GM23338 (cell line): ENCODE measurements around the gene AASDH. TPM values are rescaled to one million over a fixed set of nuclear protein-coding genes. Genes with fewer than 3 reads are reported as not detected.

ENCODE experiments used
- ATAC-seq: fragments of 200-7000 bp; cut with Tn5 transposase; 3 replicates; pipeline ENCODE4 v1.9.1; 2020
- DNase-seq: peaks from one replicate; pipeline ENCODE4 v3.0.0-alpha.2; 2015; ENCODE audit warnings: low spot score
- H2AFZ ChIP-seq: fragments of 200-600 bp; sonication (generic); 2 replicates; pipeline ENCODE4 v1.8.0; 2016; ENCODE audit warnings: antibody characterized with exemption, mild to moderate bottlenecking, moderate library complexity
- H3F3A ChIP-seq: fragments of 200-600 bp; sonication (generic); replicated peaks from 2 replicates; pipeline ENCODE4 v1.8.0; 2017; ENCODE audit warnings: antibody characterized with exemption, mixed run types, low read depth
- H3K27ac ChIP-seq: fragments of 200-600 bp; sonication (generic); 2 replicates; pipeline ENCODE4 v1.6.1; 2016; ENCODE audit warnings: low read depth
- H3K27me3 ChIP-seq: fragments of 200-600 bp; sonication (generic); 2 replicates; pipeline ENCODE4 v1.8.0; 2016; ENCODE audit warnings: mild to moderate bottlenecking, mixed run types, moderate library complexity; ENCODE audit not compliant: insufficient read depth
- H3K36me3 ChIP-seq: fragments of 200-600 bp; sonication (generic); 2 replicates; pipeline ENCODE4 v1.8.0; 2016; ENCODE audit warnings: mild to moderate bottlenecking; ENCODE audit not compliant: insufficient read depth
- H3K4me1 ChIP-seq: fragments of 200-600 bp; sonication (generic); 2 replicates; pipeline ENCODE4 v1.8.0; 2016; ENCODE audit warnings: mild to moderate bottlenecking, moderate library complexity; ENCODE audit not compliant: insufficient read depth
- H3K4me2 ChIP-seq: fragments of 200-600 bp; sonication (generic); 2 replicates; pipeline ENCODE4 v1.7.1; 2017; ENCODE audit warnings: mixed run types
- H3K4me3 ChIP-seq: fragments of 200-600 bp; sonication (generic); 2 replicates; pipeline ENCODE4 v1.6.1; 2016; ENCODE audit warnings: mixed run types
- H3K79me2 ChIP-seq: fragments of 200-600 bp; sonication (generic); replicated peaks from 2 replicates; pipeline ENCODE4 v1.8.0; 2017; ENCODE audit warnings: mild to moderate bottlenecking; ENCODE audit not compliant: insufficient read depth
- H3K9me2 ChIP-seq: fragments of 200-600 bp; sonication (generic); 2 replicates; pipeline ENCODE4 v1.8.0; 2017; ENCODE audit not compliant: insufficient read depth
- H4K20me1 ChIP-seq: fragments of 200-600 bp; sonication (generic); replicated peaks from 2 replicates; pipeline ENCODE4 v1.8.0; 2017; ENCODE audit warnings: mild to moderate bottlenecking; ENCODE audit not compliant: insufficient read depth
- H3K27ac Mint-ChIP-seq: 2 replicates; pipeline ENCODE4 v1.8.0; 2020; ENCODE audit warnings: inconsistent platforms, mild to moderate bottlenecking, moderate library complexity, mixed read lengths
- H3K27me3 Mint-ChIP-seq: 3 replicates; pipeline ENCODE4 v1.8.0; 2022; ENCODE audit warnings: low read depth, mild to moderate bottlenecking, moderate library complexity, mixed read lengths, inconsistent platforms; ENCODE audit not compliant: insufficient read depth, poor library complexity
- H3K36me3 Mint-ChIP-seq: 3 replicates; pipeline ENCODE4 v1.8.0; 2021; ENCODE audit warnings: low read depth, mild to moderate bottlenecking, inconsistent platforms, moderate library complexity, mixed read lengths
- H3K4me1 Mint-ChIP-seq: 3 replicates; pipeline ENCODE4 v1.8.0; 2020; ENCODE audit warnings: mild to moderate bottlenecking, inconsistent platforms, mixed read lengths
- H3K4me3 Mint-ChIP-seq: 3 replicates; pipeline ENCODE4 v1.8.0; 2021; ENCODE audit warnings: moderate library complexity, mild to moderate bottlenecking, inconsistent platforms, mixed read lengths
- H3K9me3 Mint-ChIP-seq: 3 replicates; pipeline ENCODE4 v1.8.0; 2020; ENCODE audit warnings: moderate library complexity, mild to moderate bottlenecking, inconsistent platforms, mixed read lengths
- CREB1 ChIP-seq: fragments of 250-450 bp; sonication (Bioruptor Pico); IDR thresholded peaks from 2 replicates; pipeline ENCODE4 v1.5.0; 2020; ENCODE audit warnings: low read depth, mild to moderate bottlenecking, moderate library complexity
- CTCF ChIP-seq, 2 experiments: fragments of 200-600 bp in 1 of 2; sonication (generic) in 1 of 2; conservative IDR thresholded peaks; 2 replicates each; pipeline versions ENCODE4 v1.5.1 to v1.6.1; 2016 to 2017; ENCODE audit warnings: antibody characterized with exemption in 2 of 2, low read depth in 2 of 2, mild to moderate bottlenecking in 2 of 2, moderate library complexity in 1 of 2
- ETS1 ChIP-seq: IDR thresholded peaks from 2 replicates; pipeline ENCODE4 v1.6.1; 2016; ENCODE audit warnings: antibody characterized with exemption
- EZH2 ChIP-seq: fragments of 200-600 bp; sonication (generic); IDR thresholded peaks from one replicate; pipeline ENCODE4 v1.8.0; 2017; ENCODE audit warnings: antibody characterized with exemption, mild to moderate bottlenecking, low read depth; ENCODE audit not compliant: unreplicated experiment
- JUNB ChIP-seq: IDR thresholded peaks from one replicate; pipeline ENCODE4 v1.6.1; 2016; ENCODE audit warnings: antibody characterized with exemption; ENCODE audit not compliant: unreplicated experiment
- NANOG ChIP-seq: IDR thresholded peaks from 2 replicates; pipeline ENCODE4 v1.6.1; 2016; ENCODE audit warnings: antibody characterized with exemption, borderline replicate concordance
- POLR2AphosphoS5 ChIP-seq: IDR thresholded peaks from 2 replicates; pipeline ENCODE4 v1.6.1; 2016; ENCODE audit warnings: antibody characterized with exemption, low read depth
- STAT1 ChIP-seq: IDR thresholded peaks from one replicate; pipeline ENCODE4 v1.6.1; 2016; ENCODE audit warnings: antibody characterized with exemption; ENCODE audit not compliant: unreplicated experiment
- ZNF114 ChIP-seq: fragments of 250-450 bp; sonication (Bioruptor Pico); IDR thresholded peaks from 2 replicates; pipeline ENCODE4 v1.5.0; 2020; ENCODE audit warnings: mild to moderate bottlenecking, moderate library complexity
- polyA plus RNA-seq: library from polyadenylated mRNA; unstranded; fragments of >200 nt; fragmentation: Nextera tagmentation; extraction: Ambion mirVana; gene quantifications from 2 replicates; pipeline ENCODE4 v1.2.1, GENCODE V29; 2016
- total RNA-seq: library from RNA; depleted of rRNA; stranded (reverse); fragments of >200 nt; shearing (Covaris generic); gene quantifications from 2 replicates; pipeline ENCODE4 v1.2.3, GENCODE V29; 2014

The AASDH gene
- total and polyA plus RNA-seq, 2 experiments from 2014 or later = 12.2 to 35.6 TPM

GRCh38 chr4:56317749-56318148 lies 69.5 kb downstream of the AASDH start:
- H3K27ac ChIP-seq = no peak overlapping the region
- peaks cover 3% of the 10 kb centered on the region; the same call in 1 of the 3 replicates for H3K4me1 Mint-ChIP-seq
- H3K27me3 ChIP-seq = no peaks in the 10 kb centered on the region
- H3K9me3 Mint-ChIP-seq = no peaks in the 10 kb centered on the region
- ATAC-seq = no peak
- H3K4me2 ChIP-seq = no peak overlapping the region
- H3K79me2 ChIP-seq = no peaks in the 10 kb centered on the region
- no peaks in the 10 kb centered on the region for H3F3A ChIP-seq
- no peak overlapping the region for H2AFZ ChIP-seq
- no peak overlapping the region for H3K27ac Mint-ChIP-seq
- no peak overlapping the region for H3K4me3 ChIP-seq
- DNase-seq = no peak
- no peaks in the 10 kb centered on the region for H3K36me3 ChIP-seq
- H3K9me2 ChIP-seq = no peaks in the 10 kb centered on the region
- TF ChIP-seq NANOG (no peak), EZH2 (no peak), STAT1 (no peak), JUNB (no peak), POLR2AphosphoS5 (no peak), ZNF114 (CRISPR knock-in tag) (no peak)
- no peaks in the 10 kb centered on the region for H4K20me1 ChIP-seq
- no peaks in the 10 kb centered on the region for H3K27me3 Mint-ChIP-seq
- H3K36me3 Mint-ChIP-seq = peaks cover 16% of the 10 kb centered on the region
- no peaks in the 10 kb centered on the region for H3K4me1 ChIP-seq
- H3K4me3 Mint-ChIP-seq = no peak overlapping the region

GRCh38 chr4:56316011-56316650 lies 71.2 kb downstream of the AASDH start:
- Mint-ChIP-seq H3K4me3 (no peak overlapping the region), H3K27me3 (no peaks in the 10 kb centered on the region), H3K9me3 (no peaks in the 10 kb centered on the region), H3K36me3 (peaks cover 16% of the 10 kb centered on the region), H3K27ac (no peak overlapping the region), H3K4me1 (peaks cover 3% of the 10 kb centered on the region; the same call in 1 of the 3 replicates)
- ATAC-seq (no peak), DNase-seq (no peak)
- Histone ChIP-seq H2AFZ (no peak overlapping the region), H3K27ac (no peak overlapping the region), H3K36me3 (no peaks in the 10 kb centered on the region), H3K4me2 (no peak overlapping the region), H3K79me2 (no peaks in the 10 kb centered on the region), H4K20me1 (no peaks in the 10 kb centered on the region), H3K27me3 (no peaks in the 10 kb centered on the region), H3K4me1 (no peaks in the 10 kb centered on the region), H3K4me3 (no peak overlapping the region), H3F3A (no peaks in the 10 kb centered on the region), H3K9me2 (no peaks in the 10 kb centered on the region)
- TF ChIP-seq ZNF114 (CRISPR knock-in tag) (no peak), CTCF (conservative IDR thresholded peaks at IDR 0.05; ENCODE audit: low read depth in 2 of 2) (no peak), ETS1 (no peak), CREB1 (CRISPR knock-in tag) (no peak)
